Transverse colon (tissue), 4 donors: ENCODE results near the gene CHPF. TPM values are rescaled to one million over a fixed set of nuclear protein-coding genes. Genes with fewer than 3 reads are reported as not detected.

Source experiments
- DNase-seq: peaks from one replicate; pipeline ENCODE4 v3.0.0-alpha.2; 2019
- H3K27ac ChIP-seq, 4 donors: fragments of 200-600 bp; sonication (generic); 2 replicates each; pipeline ENCODE4 v1.5.1; 2016 to 2018; ENCODE audit warnings: inconsistent platforms in 4 of 4
- H3K27me3 ChIP-seq: fragments of 200-600 bp; sonication (generic); 2 replicates; pipeline ENCODE4 v1.5.1; 2017; ENCODE audit warnings: inconsistent platforms
- H3K36me3 ChIP-seq, 4 donors: fragments of 200-600 bp; sonication (generic); 2 replicates each; pipeline ENCODE4 v1.5.1; 2017 to 2019; ENCODE audit warnings: inconsistent platforms in 4 of 4
- H3K4me1 ChIP-seq, 4 donors: fragments of 200-600 bp; sonication (generic); 2 replicates each; pipeline ENCODE4 v1.5.1; 2017 to 2020; ENCODE audit warnings: inconsistent platforms in 4 of 4
- H3K4me3 ChIP-seq, 4 donors: fragments of 200-600 bp; sonication (generic); 1 replicate in 1 of 4; 2 replicates in 3 of 4; pipeline versions ENCODE4 v1.5.1 to v1.6.1; 2017 to 2019; ENCODE audit warnings: inconsistent platforms in 4 of 4
- H3K9me3 ChIP-seq, 2 donors: fragments of 200-600 bp; sonication (generic); 2 replicates each; pipeline ENCODE4 v1.5.1; 2017 to 2019; ENCODE audit warnings: inconsistent platforms in 2 of 2
- EP300 ChIP-seq: sonication (generic); formaldehyde crosslinking; IDR thresholded peaks from one replicate; pipeline ENCODE4 v1.6.1; 2017; ENCODE audit warnings: antibody characterized with exemption, low read depth
- POLR2A ChIP-seq: fragments of 450-650 bp; IDR thresholded peaks from one replicate; pipeline ENCODE4 v1.6.1; 2016; ENCODE audit warnings: antibody characterized with exemption, mild to moderate bottlenecking, moderate library complexity
- POLR2AphosphoS5 ChIP-seq, 3 donors: sonication (generic); formaldehyde crosslinking; IDR thresholded peaks; one replicate each; pipeline ENCODE4 v1.6.1; 2016; ENCODE audit warnings: antibody characterized with exemption in 3 of 3
- WGBS, 2 donors: methylation state at CpG; one replicate each; pipeline ENCODE4 v1.1.5; 2018; ENCODE audit warnings: low coverage in 1 of 2; 5-methylcytosine and 5-hydroxymethylcytosine counted together
- in situ Hi-C, 4 donors: fragments of 200-750 bp; cut with MboI; loops; one replicate each; pipeline versions ENCODE4 v1.15.0 to v1.15.1; 2017; ENCODE audit warnings: low sequenced_read_pairs in 3 of 4, low pct_ligation_motif_present in 1 of 4, low pct_unique_long_range_greater_than_20kb in 1 of 4
- intact Hi-C: fragments of 100-400 bp; cut with DNase I; formaldehyde crosslinking; loops from one replicate; pipeline ENCODE4 v1.15.1; 2023; ENCODE audit warnings: low total_unique reads
- total RNA-seq, 4 donors: library from RNA; depleted of rRNA; stranded (reverse); fragments of >200 nt; gene quantifications; one replicate each; pipeline ENCODE4 v1.1.0, GENCODE V29; 2016
- TF ChIP-seq, protein P1 (sequence below), 5 experiments: fragments of 200-600 bp in 3 of 5; fragments of 450-650 bp in 2 of 5; sonication (generic) in 3 of 5; IDR thresholded peaks; 1 replicate in 2 of 5; 2 replicates in 3 of 5; pipeline ENCODE4 v1.5.1; 2016 to 2017; ENCODE audit warnings: antibody characterized with exemption in 5 of 5, inconsistent platforms in 3 of 5, mild to moderate bottlenecking in 2 of 5, moderate library complexity in 1 of 5

CHPF gene
- total RNA-seq, 4 donors from 2014 or later = 21.1 to 58.2 (median 52.1) TPM

DNA sequence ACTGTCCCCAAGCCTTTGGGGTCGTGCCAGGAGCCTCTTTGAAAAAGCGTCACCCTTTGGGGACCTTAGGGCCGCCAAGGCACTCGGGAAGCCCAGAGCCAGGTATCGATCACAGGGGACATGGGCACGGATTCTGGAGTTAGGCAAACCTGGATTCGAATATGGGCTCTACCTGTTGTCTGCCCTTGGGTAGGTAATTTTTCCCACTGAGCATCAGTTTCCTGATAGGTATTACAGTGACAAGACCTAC, 9.5 kb upstream of the CHPF start:
- no peak for DNase-seq
- Histone ChIP-seq H3K9me3 (no peaks in the 10 kb centered on the region), H3K27ac (no peak overlapping the region), H3K4me3 (peak overlapping the region in 3 of 4 donors; percentile 39 to 72 (median 54)), H3K36me3 (no peaks in the 10 kb centered on the region), H3K27me3 (peaks cover 32% of the 10 kb centered on the region), H3K4me1 (peaks cover 5 to 19% (median 12%) of the 10 kb centered on the region in 4 donors)
- WGBS, 2 donors = 34% methylated on average over 7 of the region's 7 CpGs; no CpG with 5 or more reads in 1 of the 2 donors
- intact Hi-C loops (loop anchor here (5.0 kb wide), 1 partner anchor 89 kb away; no protein-coding TSS in a partner anchor), in situ Hi-C loops (no loop called here)
- TF ChIP-seq, protein P1, sequence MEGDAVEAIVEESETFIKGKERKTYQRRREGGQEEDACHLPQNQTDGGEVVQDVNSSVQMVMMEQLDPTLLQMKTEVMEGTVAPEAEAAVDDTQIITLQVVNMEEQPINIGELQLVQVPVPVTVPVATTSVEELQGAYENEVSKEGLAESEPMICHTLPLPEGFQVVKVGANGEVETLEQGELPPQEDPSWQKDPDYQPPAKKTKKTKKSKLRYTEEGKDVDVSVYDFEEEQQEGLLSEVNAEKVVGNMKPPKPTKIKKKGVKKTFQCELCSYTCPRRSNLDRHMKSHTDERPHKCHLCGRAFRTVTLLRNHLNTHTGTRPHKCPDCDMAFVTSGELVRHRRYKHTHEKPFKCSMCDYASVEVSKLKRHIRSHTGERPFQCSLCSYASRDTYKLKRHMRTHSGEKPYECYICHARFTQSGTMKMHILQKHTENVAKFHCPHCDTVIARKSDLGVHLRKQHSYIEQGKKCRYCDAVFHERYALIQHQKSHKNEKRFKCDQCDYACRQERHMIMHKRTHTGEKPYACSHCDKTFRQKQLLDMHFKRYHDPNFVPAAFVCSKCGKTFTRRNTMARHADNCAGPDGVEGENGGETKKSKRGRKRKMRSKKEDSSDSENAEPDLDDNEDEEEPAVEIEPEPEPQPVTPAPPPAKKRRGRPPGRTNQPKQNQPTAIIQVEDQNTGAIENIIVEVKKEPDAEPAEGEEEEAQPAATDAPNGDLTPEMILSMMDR (IDR thresholded peaks at IDR 0.05) = no peak
- TF ChIP-seq POLR2A = no peak
- no peak for TF ChIP-seq EP300
- no peak for TF ChIP-seq POLR2AphosphoS5 (IDR thresholded peaks at IDR 0.05)

DNA sequence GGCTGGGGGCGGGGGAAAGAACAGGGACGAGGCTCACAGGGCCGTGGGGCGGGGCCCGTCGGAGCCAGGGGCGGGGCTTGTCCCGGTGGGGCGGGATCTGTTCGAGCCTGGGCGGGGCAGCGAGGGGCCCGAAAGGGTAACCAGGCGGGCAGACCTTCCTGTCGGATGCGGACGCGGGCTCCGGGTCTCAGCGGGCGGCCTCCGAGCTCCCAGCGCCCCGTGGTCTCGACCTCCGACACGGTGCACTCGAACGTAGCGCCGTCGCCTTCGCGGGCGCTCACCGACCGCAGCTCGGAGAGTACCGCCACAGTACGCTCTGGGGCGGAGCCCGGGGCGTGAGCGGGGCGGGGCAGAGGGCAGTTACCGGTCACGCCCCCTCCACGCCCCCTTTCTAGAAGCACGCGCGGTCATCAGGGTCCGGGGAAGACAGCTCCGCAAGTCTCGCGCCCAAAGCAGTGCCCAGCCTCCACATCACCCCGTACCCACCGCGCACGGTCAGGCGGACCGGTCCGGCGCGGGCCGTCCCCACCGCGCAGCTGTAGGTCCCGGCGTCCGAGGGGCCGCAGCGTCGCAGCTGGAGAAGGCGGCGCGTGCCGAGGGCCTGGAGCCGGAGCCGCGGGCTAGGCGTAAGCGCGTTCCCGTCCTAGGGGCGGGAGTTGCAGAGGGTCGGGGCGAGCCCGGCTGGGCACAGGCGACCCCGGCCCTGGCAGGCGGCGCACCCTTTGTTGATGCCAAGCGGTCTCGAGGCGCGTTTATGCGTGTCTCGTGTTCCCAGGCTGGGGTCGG, 9.0 kb upstream of the CHPF start:
- DNase-seq = peak; percentile 90
- Histone ChIP-seq H3K4me3 (peak overlapping the region; percentile 39 to 72 (median 57)), H3K27ac (peak overlapping the region; percentile 45 to 61 (median 58)), H3K4me1 (peaks cover 5 to 19% (median 12%) of the 10 kb centered on the region in 4 donors), H3K9me3 (no peaks in the 10 kb centered on the region), H3K36me3 (no peaks in the 10 kb centered on the region), H3K27me3 (peaks cover 32% of the 10 kb centered on the region)
- intact Hi-C loops (loop anchor here (5.0 kb wide), 1 partner anchor 90 kb away; no protein-coding TSS in a partner anchor), in situ Hi-C loops (no loop called here)
- 6% methylated on average over 44 of the region's 99 CpGs; no CpG with 5 or more reads in 1 of the 2 donors for WGBS, 2 donors
- peak in 1 of 3 donors; percentile 11 for TF ChIP-seq POLR2AphosphoS5 (IDR thresholded peaks at IDR 0.05)
- no peak for TF ChIP-seq EP300

DNA sequence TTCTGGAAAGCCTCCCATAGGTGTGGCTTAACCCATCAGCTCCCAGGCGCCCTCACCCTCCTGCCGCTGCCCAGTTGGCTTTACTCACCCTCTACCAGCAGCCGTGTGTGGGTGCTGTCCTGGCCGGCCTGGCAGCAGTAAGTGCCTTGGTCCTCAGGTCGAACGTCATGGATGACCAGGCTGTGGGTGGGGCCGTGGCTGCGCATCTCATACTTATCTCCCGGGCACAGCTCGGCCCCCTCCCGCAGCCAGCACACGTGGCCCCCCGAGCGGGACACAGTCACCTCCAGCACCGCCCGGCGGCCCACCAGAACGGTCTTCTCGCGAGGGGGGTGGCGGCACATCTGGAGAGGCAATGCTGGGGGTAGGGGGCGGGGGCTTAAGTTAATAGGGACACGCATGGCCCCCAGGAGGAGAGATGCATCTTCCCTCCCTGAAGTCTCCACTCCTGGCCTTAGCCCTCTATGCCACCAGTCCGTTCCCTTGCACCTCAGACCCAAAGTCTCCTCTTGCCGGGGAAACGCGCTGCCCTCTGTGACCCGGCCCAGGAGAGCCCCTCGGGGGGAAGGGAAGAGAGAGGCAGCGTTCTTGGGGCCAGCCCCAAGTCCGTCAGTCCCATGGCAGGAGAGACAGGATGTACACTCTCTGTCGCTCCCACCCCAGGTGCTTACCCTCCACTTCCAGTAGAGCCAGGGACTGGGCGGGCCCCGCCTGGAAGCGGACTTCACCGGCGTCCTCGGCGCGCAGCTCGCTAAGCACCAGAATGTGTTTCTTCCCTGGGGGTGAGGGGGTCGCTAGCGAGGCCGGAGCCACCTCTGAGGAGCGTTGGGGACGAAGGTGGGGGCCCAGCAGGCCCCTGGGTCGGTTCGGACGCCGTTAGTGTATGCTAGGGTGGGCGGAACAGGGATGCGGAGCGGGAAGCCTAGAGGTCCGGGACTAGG, 8.1 kb upstream of the CHPF start:
- peak; percentile 23 for DNase-seq
- no peaks in the 10 kb centered on the region for H3K9me3 ChIP-seq
- peak overlapping the region; percentile 45 to 61 (median 58) for H3K27ac ChIP-seq
- no peaks in the 10 kb centered on the region for H3K36me3 ChIP-seq
- 7% methylated on average over 54 of the region's 54 CpGs; no CpG with 5 or more reads in 1 of the 2 donors for WGBS, 2 donors
- peak overlapping the region; percentile 39 to 72 (median 57) for H3K4me3 ChIP-seq
- peaks cover 32% of the 10 kb centered on the region for H3K27me3 ChIP-seq
- intact Hi-C loops = loop anchor here (5.0 kb wide), 1 partner anchor 91 kb away; no protein-coding TSS in a partner anchor
- TF ChIP-seq POLR2A (no peak), EP300 (no peak), POLR2AphosphoS5 (IDR thresholded peaks at IDR 0.05) (no peak)
- TF ChIP-seq, protein P1 (IDR thresholded peaks at IDR 0.05) = no peak
- peaks cover 5 to 19% (median 12%) of the 10 kb centered on the region in 4 donors for H3K4me1 ChIP-seq
- in situ Hi-C loops = no loop called here

DNA sequence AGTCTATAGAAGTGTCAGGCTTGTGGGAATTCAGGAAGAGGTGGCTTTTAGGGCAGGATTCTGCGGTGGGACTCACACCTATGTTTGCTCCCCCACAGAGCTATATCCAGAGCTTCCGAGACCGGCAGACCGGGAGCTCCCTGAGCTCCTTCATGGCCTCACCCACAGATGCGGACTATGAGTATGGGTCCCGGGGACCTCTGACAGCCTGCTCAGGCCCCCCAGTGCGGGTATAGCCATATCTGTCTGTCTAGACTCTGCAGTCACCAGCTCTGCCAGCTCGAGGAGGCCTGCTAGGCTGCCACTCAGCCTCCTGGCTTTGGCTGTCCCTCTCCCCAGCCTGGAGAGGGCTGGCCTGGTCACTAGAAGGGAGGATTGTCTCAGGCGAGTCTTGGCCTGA, 6.0 kb upstream of the CHPF start:
- TF ChIP-seq POLR2A = no peak
- no peaks in the 10 kb centered on the region for H3K9me3 ChIP-seq
- no peak for DNase-seq
- no peak overlapping the region for H3K4me3 ChIP-seq
- intact Hi-C loops (loop anchor here (5.0 kb wide), 1 partner anchor 93 kb away; no protein-coding TSS in a partner anchor), in situ Hi-C loops (no loop called here)
- no peaks in the 10 kb centered on the region for H3K36me3 ChIP-seq
- peaks cover 5 to 20% (median 12%) of the 10 kb centered on the region in 4 donors for H3K4me1 ChIP-seq
- peaks cover 32% of the 10 kb centered on the region for H3K27me3 ChIP-seq
- H3K27ac ChIP-seq = no peak overlapping the region
- 86% methylated on average over 8 of the region's 9 CpGs; no CpG with 5 or more reads in 1 of the 2 donors for WGBS, 2 donors
